GM18498 (cell line): ENCODE measurements around the gene HNRNPA0.
"Not testable (repeated sequence)": the region's sequence is repeated elsewhere in the genome, so short reads cannot be mapped to it uniquely, and the experiment has no call there.

ENCODE experiments used
- ATAC-seq: cut with Tn5 transposase; IDR thresholded peaks from one replicate; pipeline ENCODE4 v1.9.1; 2021; ENCODE audit warnings: mild to moderate bottlenecking, moderate library complexity; ENCODE audit not compliant: unreplicated experiment

The HNRNPA0 gene

DNA sequence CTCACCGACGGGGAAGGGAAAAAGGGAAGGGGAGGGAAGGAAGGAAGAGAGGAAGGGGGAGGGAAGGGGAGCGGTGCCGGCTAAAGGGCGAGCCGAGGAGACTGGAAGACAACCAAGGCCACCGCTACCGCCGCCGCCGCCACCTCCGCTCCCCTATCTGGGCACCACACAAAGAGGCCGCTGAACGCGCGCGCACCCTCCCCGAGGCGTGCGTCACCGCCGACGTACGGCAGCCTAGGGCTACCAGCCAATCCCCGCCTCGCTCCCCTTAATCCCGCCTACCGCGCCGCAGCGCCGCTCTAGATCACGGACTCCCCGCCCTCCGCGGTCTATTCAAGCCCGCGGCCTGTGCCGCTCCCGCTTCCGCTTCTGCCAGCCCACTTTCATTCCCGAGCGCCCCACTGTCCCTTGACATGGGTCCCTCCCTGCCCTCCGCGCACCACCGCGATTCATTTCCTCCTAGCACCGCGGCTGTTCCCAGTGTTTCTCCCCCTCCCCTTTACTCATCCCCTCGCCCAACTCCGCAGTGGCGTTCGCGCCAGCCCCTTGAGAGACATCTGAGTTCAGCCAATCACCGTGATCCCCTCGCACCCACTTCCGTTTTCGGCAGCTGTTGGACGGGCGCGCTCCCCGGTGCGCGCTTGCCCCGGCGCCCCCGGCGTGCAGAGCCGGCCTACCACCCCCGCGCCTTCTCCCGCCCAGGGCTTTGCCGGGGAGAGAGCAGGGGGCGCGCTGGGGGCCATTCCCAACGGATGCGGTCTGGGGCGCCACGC lies at the start of gene HNRNPA0:
TSS of gene HNRNPA0 (minus strand) at position 176 of the 773 bp plus-strand sequence. CDS start 297 bp downstream, outside the sequence.
- peak; percentile 82 for ATAC-seq

DNA sequence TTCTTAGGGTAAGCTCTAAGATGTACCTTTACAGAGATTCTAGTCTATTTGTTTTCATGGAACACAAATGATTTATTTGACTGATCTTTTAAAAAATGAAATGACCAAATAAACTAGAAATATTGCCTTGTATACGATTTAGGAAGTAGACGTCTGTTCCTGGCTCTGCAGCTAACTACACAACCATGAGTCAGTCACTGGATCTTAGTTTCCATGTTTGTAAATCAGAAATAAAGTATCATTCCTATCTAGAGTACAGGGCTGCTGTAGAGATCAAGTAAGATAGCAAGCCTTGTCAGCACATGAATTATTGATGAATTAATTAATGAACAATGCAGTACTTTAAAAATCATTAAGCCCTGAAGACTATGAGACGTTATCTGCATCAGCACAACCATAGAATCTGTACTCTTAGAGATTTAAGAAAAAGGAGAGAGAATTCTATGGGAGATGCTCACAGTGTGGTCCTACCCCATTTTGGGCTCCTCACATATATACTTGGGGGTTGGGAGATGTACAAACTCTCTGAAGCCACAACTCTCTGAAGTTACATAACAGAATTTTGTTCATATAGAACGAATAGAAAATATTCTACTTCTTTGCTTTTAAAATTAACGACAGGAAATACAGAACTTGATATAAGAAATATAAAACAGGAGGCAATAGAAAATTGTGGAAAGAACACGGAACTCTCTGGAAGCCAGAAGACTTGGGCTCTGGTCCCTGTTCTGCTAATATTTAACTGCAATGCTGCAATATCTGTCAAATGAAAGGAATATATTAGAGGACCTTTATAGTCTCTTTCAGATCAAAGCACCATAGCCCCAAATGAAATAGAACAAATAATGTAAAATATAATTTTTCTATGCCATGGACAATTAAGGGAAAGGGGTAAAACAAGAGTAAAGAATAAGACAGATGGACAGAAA lies 48.4 kb upstream of the HNRNPA0 start:
- ATAC-seq = no peak

DNA sequence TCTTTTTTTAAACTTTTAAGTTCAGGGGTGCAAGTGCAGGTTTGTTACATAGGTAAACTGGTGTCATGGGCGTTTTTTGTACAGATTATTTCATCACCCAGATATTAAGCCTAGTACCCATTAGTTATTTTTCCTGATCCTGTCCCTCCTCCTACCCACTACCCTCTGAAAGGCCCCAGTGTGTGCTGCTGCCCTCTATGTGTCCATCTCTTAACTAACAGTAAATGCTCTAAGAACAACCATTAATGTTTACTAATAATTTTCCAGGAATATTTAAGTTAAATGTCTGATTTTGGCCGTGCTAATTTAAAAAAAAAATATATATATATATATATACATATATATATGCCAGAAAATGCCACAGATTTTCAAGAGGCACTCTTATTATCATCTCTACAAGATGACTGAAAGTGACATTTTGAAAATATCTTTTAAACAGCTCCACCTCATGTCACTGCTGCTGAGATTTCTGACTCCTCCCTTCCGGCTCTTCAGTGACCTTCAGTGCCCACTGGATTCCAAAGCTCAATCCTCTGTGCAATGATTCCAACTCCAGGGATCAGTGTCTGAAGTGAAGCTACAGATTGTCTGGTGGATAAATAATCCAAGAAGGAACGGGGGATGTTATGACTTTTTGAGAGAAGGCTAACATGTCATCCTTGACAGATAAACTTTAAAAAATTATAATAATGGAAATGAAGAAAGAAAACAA lies 46.7 kb upstream of the HNRNPA0 start:
- ATAC-seq = no peak

GRCh38 chr5:137796279-137796678 lies 42.1 kb upstream of the HNRNPA0 start:
- no peak for ATAC-seq

DNA sequence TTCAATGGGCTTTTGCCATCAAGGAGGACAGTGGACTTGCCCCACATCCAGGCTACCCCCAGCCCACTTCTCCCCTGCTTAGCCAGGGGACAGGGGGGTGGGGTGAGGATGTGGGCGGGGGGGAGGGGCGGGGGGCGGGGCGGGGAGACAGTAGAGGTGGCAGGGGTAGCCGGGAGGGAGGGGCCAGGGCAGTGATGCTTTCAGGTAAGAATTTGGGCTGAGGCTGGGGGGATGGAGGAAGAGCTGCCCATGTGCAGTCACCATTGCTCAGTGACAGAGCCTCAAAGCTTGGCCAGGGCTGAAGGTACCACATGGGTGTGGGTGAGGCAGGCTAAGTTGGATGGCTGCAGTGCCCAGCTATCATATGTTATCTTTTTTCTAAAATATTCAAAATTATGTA lies 40.7 kb upstream of the HNRNPA0 start:
- no peak for ATAC-seq

DNA sequence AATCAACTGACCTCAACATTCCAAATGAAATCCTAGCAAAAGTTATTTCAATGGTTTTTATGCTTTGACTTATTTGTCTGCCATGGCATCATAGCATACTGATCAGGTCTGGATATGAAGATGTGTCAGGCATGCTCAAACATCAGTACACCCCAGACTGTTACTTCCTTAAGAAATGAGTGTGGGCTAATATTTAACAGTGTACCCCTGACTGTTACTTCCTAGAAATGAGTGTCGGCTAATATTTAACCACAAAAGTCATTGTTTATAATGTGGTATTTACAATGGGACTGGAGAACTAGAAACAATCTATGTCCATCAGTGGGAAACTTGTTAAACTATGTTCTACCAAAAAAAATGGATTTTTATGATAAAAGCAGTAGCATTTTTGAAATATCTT lies 38.1 kb upstream of the HNRNPA0 start:
- no peak for ATAC-seq

GRCh38 chr5:137791799-137792198 lies 37.6 kb upstream of the HNRNPA0 start:
- ATAC-seq = no peak

DNA sequence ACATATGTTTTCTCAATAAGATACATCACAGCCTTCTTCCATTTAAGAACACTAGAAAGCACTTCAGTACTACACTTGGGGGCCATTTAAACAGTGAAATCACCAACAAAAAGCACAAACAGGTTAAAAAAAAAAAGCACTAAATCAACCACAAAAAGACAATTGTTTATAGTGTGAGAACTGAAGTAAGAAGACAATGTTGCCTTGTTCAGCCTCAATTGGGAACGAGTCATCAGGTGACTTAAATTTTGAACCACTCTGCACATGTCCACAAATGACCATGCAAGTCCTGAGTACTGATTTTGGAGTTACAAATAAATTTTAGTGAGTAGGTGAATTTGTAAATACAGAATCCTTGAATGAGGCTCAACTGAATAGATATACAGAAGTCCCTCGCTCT lies 37.2 kb upstream of the HNRNPA0 start:
- no peak for ATAC-seq

GRCh38 chr5:137788560-137788959 lies 34.4 kb upstream of the HNRNPA0 start:
- not testable (repeated sequence) for ATAC-seq

GRCh38 chr5:137782984-137783536 lies 28.9 kb upstream of the HNRNPA0 start:
- ATAC-seq = no peak

DNA sequence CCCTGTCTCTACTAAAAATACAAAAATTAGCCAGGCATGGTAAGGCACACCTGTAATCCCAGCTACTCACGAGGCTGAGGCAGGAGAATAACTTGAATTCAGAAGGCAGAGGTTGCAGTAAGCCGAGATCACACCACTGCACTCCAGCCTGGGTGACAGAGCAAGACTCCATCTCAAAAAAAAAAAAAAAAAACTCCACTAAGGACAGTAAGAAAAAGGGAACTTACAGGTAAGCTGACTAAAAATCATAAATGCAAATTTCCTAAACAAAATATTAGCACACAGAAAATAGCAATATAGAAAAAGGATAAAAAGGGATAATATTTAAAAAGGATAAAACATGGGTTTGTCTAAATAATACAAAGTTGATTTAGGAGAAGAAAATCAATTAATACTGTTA lies 27.9 kb upstream of the HNRNPA0 start:
- no peak for ATAC-seq

DNA sequence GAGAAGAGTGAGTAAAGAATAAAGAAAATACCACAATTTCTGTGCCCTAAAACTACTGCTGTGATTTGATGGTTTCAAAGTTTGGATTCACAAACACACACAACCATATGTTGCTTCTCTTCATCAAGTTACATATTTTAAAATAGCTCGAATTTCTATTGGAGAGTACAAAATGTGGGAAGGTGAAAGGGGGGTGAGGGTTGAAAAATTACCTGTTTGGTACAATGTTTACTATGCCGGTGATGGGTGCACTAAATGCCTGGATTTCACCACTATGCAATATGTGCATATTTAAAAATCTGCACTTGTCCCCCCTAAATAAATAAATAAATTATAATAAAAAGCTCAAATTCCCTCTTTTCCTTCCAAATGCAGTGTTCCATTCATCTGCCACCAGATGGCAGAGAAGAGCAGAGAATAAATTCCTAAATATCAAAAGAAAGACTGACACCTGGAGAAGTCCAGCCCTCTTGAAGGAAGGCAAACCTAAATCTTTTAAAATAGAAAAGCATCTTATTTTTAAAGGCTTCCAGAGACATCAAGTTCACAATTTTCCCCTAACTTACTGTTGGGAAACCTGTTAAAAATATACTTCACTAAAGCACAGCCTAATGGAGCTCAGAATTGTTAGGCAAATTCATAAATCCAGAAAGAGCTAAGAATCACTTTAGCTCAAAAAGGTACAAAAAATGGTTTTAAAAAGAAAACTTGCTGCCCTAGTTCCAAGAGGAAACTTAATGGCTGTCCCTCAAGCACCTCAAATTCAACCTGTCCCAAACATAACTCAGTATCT lies 24.8 kb upstream of the HNRNPA0 start:
- ATAC-seq = no peak

GRCh38 chr5:137767937-137768336 lies 13.8 kb upstream of the HNRNPA0 start:
- not testable (repeated sequence) for ATAC-seq

DNA sequence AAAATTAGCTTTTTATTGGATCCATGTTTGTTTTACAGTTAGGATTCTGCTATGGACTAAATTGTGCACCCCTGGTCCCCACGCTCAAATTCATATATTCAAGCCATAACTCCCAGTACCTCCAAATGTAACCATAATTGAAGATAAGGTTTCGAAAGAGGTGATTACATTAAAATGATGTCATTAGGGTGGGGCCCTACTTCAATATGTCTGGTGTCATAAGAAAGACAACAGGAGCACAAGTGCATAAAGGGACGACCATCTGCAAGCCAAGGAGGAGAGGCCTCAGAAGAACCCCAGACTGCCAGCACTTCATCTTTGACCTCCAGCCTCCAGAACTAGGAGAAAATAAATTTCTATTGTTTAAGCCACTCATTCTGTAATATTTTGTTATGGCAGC lies 7.4 kb upstream of the HNRNPA0 start:
- ATAC-seq = no peak

DNA sequence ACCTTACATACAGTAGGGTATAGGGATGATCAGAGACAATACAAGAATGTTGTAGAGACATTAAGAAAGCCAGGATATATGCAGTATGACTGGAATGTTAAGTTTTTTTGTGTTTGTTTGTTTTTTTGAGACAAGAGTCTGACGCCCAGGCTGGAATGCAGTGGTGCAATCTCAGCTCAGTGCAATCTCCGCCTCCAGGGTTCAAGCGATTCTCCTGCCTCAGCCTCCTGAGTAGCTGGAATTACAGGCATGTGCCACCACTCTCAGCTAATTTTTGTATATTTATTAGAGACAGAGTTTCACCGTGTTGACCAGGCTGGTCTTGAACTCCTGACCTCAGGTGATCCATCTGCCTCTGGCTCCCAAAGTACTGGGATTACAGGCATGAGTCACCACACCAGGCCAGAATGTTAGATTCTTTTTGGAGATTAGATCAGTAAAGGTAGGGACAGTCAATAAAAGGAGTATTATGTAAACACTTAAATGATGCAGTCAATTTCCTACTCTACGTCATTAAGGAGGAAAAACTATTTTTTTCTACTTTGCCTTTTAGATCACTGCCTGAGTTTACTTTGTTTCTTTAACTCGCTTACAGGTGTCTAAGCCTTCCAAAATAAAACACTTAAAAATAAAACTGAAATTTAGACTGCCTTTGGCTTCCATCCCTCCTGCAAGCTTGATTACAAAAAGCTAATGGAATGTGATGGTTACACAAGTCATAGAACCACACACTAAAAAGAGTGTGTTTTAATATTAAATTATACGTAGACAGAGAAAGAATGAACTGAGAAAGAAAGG lies 6.8 kb upstream of the HNRNPA0 start:
- no peak for ATAC-seq

DNA sequence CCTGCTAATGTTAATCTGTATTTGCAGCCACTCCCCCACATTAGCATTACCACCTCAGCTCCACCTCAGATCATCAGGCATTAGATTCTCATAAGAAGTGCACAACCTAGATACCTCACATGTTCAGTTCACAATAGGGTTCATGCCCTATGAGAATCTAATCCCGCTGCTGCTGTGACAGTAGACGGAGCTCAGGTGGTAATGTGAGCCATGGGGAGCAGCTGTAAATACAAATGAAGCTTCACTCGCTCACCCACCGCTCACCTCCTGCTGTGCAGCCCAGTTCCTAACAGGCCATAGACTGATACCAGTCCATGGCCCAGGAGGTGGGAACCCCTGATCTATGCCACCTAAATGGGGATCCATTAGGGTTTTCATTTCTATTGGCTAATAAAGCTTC lies 6.1 kb upstream of the HNRNPA0 start:
- no peak for ATAC-seq

GRCh38 chr5:137758715-137759306 lies 4.6 kb upstream of the HNRNPA0 start:
- ATAC-seq = peak; percentile 26

- no peak for ATAC-seq
These were observed 4.0 kb upstream of the HNRNPA0 start for GRCh38 chr5:137758121-137758520.

DNA sequence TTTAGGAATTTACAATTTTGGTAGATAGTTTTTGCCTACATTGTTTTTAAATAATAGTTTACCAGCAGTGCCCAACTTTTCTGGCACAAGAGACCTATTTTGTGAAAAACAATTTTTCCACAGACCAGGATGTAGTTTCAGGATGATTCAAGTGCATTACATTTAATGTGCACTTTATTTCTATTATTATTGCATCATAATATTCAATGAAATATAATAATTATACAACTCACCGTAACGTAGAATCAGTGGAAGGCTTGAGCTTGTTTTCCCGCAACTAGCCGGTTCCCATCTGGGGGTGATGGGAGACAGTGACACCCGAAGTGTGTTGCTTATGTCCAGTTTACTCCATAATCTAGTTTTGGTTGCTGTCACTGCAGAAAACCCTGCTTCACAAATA lies 3.5 kb upstream of the HNRNPA0 start:
- no peak for ATAC-seq
